ENCODE measurements around the gene XPO4. TPM values are rescaled to one million over a fixed set of nuclear protein-coding genes. Genes with fewer than 3 reads are reported as not detected.
"Not testable (repeated sequence)": the region's sequence is repeated elsewhere in the genome, so short reads cannot be mapped to it uniquely, and the experiment has no call there.

Gene XPO4
- polyA plus RNA-seq (2012; ENCODE audit: insufficient read depth, insufficient read length, low read depth), result 7.0 TPM

DNA sequence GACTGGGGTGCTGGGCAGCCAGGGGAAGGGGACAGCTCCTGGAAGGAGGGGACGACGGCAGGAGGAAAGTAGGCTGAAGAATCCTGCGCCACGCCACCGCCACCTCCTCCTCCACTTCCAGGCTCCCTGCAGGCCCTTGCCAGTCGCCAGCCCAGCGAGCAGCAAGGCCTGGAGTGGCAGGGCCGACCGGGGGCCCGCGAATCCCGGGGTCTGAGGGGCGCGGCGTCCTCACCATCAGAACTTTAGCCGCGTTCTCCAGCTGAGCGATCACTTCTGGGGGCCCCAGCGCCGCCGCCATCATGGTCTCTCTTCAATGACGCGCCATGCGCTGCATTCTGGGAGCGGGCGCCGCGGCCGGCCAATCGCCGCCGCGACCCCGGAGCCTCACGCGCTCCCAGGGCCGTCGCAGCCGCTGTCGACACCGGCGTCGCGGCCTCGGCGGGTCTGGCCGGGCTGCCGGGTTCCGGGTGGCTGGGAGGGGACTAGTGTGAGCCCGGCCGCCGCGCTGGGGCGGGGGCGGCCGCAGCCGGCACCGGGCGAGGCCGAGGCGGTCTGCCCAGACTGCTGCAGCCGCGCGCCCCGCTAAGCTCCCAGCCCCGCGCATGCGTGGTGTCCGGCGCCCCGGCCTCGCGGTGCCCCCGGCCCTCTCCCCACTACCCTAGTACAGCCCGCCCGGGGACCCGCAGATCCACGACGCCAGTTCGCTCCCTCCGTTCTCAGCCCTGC, at the start of gene XPO4:
Gene XPO4 (minus strand): TSS at position 309 of the 726 bp plus-strand sequence. CDS start 8 bp downstream, at position 301.
- no peaks in the 10 kb centered on the region; the same call in 1 of the 2 replicates for H3K4me1 ChIP-seq
- no peaks in the 10 kb centered on the region for H3K9me3 ChIP-seq
- no peaks in the 10 kb centered on the region for H3K27me3 ChIP-seq
- peaks cover 15% of the 10 kb centered on the region for H3K36me3 ChIP-seq
- TF ChIP-seq, protein P1, sequence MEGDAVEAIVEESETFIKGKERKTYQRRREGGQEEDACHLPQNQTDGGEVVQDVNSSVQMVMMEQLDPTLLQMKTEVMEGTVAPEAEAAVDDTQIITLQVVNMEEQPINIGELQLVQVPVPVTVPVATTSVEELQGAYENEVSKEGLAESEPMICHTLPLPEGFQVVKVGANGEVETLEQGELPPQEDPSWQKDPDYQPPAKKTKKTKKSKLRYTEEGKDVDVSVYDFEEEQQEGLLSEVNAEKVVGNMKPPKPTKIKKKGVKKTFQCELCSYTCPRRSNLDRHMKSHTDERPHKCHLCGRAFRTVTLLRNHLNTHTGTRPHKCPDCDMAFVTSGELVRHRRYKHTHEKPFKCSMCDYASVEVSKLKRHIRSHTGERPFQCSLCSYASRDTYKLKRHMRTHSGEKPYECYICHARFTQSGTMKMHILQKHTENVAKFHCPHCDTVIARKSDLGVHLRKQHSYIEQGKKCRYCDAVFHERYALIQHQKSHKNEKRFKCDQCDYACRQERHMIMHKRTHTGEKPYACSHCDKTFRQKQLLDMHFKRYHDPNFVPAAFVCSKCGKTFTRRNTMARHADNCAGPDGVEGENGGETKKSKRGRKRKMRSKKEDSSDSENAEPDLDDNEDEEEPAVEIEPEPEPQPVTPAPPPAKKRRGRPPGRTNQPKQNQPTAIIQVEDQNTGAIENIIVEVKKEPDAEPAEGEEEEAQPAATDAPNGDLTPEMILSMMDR (IDR thresholded peaks at IDR 0.05; ENCODE audit: low read depth, low read length), result no peak
- peak; percentile 88 for DNase-seq
- peak within 1 kb of the TSS; percentile 99 for H3K4me3 ChIP-seq (ENCODE audit: low read depth, low read length)

DNA sequence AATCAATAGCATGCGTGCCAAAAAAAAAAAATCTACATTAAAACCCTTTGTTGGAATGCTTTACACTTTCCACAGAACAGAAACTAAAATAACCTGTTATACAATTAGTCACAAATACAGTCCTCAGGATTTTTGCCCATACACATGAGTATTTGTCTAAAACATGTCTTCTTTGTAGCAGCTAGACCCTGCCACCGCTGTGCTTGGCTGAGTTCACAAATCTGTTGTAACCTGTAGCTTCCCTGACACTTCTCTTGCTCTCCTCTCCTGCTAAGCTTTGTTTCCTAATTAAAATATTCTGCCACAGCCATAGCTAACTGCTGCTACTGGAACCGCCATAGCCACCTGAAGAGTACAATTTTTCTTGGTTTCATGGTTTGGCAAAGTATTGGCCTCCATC, 45.5 kb upstream of the XPO4 start:
- not testable (repeated sequence) for H3K36me3 ChIP-seq; H3K4me3 ChIP-seq (ENCODE audit: low read depth, low read length); H3K9me3 ChIP-seq; DNase-seq; H3K4me1 ChIP-seq
- H3K27me3 ChIP-seq, result peaks cover 15% of the 10 kb centered on the region

DNA sequence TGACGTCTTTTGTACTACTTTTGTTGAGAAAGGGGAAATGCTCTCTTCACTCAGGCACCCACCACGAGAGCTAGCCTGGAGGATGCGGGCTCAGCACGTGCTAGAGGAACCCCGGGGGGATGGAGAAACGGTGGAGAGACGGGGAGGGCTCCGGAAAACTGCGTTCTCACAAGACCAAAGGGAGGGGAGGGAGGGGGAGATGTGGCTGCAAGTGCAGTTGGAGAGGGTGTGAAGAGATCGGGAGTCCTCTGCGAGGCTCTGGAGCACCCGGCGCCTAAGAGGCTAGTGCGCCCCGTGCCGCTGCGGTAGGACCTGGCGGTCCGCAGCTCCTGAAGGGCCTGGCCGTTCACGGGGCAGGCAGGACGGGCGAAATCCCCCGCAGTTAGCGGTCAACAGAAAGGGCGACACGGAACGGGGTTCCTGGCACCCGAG, 43.4 kb upstream of the XPO4 start:
- Histone ChIP-seq H3K4me3 (ENCODE audit: low read depth, low read length) (no peak overlapping the region), H3K27me3 (peaks cover 8% of the 10 kb centered on the region), H3K4me1 (no peaks in the 10 kb centered on the region), H3K9me3 (no peaks in the 10 kb centered on the region), H3K36me3 (no peaks in the 10 kb centered on the region)
- TF ChIP-seq, protein P1 (IDR thresholded peaks at IDR 0.05; ENCODE audit: low read depth, low read length), result no peak
- DNase-seq, result no peak

DNA sequence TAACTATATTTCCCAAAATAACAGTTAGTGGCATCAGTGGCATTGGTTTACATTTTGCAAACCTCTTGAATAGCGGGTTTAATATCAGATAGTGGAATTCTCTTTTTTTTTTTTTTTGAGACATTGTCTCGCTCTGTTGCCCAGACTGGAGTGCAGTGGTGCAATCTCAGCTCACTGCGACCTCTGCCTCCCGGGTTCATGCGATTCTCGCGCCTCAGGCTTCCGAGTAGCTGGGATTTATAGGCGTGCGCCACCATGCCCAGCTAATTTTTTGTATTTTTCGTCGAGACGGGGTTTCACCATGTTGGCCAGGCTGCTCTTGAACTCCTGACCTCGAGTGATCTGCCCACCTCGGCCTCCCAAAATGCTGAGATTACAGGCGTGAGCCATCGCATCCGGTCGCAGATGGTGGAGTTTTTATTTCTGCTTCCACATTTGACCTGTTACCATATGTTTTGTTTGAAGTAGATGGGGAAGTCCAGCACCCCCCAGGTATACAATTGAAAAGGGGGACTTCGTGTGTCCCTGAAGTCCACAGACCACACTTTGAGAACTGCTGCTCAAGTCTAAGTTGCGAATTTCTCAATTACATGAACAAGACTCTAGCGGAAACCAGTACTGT, 40.5 kb upstream of the XPO4 start:
- no peaks in the 10 kb centered on the region for H3K36me3 ChIP-seq
- H3K27me3 ChIP-seq, result peaks cover 18% of the 10 kb centered on the region
- no peak overlapping the region for H3K4me3 ChIP-seq (ENCODE audit: low read depth, low read length)
- H3K9me3 ChIP-seq, result no peaks in the 10 kb centered on the region
- no peaks in the 10 kb centered on the region for H3K4me1 ChIP-seq
- TF ChIP-seq, protein P1 (IDR thresholded peaks at IDR 0.05; ENCODE audit: low read depth, low read length), result no peak
- no peak for DNase-seq

- not testable (repeated sequence) for H3K36me3 ChIP-seq; DNase-seq; H3K4me3 ChIP-seq (ENCODE audit: low read depth, low read length)
Observed at GRCh38 chr13:20940511-20940910, 38.0 kb upstream of the XPO4 start.

GRCh38 chr13:20940083-20940482, 37.5 kb upstream of the XPO4 start:
- TF ChIP-seq, protein P1 (IDR thresholded peaks at IDR 0.05; ENCODE audit: low read depth, low read length), result no peak
- H3K4me3 ChIP-seq (ENCODE audit: low read depth, low read length), result no peak overlapping the region
- H3K27me3 ChIP-seq, result peaks cover 12% of the 10 kb centered on the region
- no peaks in the 10 kb centered on the region for H3K4me1 ChIP-seq
- DNase-seq, result no peak
- no peaks in the 10 kb centered on the region for H3K36me3 ChIP-seq
- no peaks in the 10 kb centered on the region for H3K9me3 ChIP-seq

More at GRCh38 chr13:20940511-20940910, 38.0 kb upstream of the XPO4 start:
- not testable (repeated sequence) for H3K4me1 ChIP-seq, H3K9me3 ChIP-seq
- H3K27me3 ChIP-seq, result peaks cover 12% of the 10 kb centered on the region

- Histone ChIP-seq H3K9me3 (no peaks in the 10 kb centered on the region), H3K36me3 (no peaks in the 10 kb centered on the region), H3K27me3 (peaks cover 12% of the 10 kb centered on the region), H3K4me1 (no peaks in the 10 kb centered on the region), H3K4me3 (ENCODE audit: low read depth, low read length) (no peak overlapping the region)
- no peak for DNase-seq
- TF ChIP-seq, protein P1 (IDR thresholded peaks at IDR 0.05; ENCODE audit: low read depth, low read length), result no peak
Observed at GRCh38 chr13:20939662-20940061, 37.1 kb upstream of the XPO4 start.
